Embryonic facial prominence (tissue), 1 donor: Measurements from ENCODE around the gene QRICH2.
"Not testable (repeated sequence)": the region's sequence is repeated elsewhere in the genome, so short reads cannot be mapped to it uniquely, and the experiment has no call there.

Experiments used
- DNase-seq: peaks from one replicate; pipeline ENCODE4 v3.0.0-alpha.2; 2016; ENCODE audit errors: extremely low spot score

QRICH2 gene, protein sequence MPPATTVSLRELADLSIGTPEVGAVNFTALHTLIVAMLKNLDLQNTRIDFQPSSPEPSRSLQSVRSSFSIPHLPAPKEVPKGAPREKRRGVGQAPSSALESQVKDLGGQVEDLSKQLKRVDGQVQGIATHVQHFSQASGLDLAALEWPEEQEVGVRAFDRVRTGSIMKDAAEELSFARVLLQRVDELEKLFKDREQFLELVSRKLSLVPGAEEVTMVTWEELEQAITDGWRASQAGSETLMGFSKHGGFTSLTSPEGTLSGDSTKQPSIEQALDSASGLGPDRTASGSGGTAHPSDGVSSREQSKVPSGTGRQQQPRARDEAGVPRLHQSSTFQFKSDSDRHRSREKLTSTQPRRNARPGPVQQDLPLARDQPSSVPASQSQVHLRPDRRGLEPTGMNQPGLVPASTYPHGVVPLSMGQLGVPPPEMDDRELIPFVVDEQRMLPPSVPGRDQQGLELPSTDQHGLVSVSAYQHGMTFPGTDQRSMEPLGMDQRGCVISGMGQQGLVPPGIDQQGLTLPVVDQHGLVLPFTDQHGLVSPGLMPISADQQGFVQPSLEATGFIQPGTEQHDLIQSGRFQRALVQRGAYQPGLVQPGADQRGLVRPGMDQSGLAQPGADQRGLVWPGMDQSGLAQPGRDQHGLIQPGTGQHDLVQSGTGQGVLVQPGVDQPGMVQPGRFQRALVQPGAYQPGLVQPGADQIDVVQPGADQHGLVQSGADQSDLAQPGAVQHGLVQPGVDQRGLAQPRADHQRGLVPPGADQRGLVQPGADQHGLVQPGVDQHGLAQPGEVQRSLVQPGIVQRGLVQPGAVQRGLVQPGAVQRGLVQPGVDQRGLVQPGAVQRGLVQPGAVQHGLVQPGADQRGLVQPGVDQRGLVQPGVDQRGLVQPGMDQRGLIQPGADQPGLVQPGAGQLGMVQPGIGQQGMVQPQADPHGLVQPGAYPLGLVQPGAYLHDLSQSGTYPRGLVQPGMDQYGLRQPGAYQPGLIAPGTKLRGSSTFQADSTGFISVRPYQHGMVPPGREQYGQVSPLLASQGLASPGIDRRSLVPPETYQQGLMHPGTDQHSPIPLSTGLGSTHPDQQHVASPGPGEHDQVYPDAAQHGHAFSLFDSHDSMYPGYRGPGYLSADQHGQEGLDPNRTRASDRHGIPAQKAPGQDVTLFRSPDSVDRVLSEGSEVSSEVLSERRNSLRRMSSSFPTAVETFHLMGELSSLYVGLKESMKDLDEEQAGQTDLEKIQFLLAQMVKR (N-terminal part only)

DNA sequence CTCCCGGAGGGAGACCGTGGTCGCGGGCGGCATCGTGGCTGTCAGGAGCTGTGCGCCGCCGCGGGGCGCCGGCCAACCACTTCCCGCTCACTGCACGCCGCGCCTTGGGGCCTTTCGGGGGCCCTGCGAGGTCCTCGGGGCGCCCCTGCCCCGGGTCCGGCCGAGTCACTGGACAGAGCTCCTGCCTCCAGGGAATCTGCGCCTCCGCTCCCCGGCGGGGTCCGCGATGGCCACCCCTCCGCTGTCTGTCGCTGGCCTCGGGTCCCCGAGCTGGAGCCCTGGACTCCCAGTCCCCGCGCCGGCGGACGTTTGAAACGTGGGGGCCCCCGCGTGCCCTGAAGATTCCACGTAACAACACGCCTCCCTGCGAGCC is at the start of gene QRICH2:
Gene QRICH2 (minus strand): TSS at position 311 of the 373 bp plus-strand sequence. CDS start 278 bp downstream, at position 33.
- no peak for DNase-seq

DNA sequence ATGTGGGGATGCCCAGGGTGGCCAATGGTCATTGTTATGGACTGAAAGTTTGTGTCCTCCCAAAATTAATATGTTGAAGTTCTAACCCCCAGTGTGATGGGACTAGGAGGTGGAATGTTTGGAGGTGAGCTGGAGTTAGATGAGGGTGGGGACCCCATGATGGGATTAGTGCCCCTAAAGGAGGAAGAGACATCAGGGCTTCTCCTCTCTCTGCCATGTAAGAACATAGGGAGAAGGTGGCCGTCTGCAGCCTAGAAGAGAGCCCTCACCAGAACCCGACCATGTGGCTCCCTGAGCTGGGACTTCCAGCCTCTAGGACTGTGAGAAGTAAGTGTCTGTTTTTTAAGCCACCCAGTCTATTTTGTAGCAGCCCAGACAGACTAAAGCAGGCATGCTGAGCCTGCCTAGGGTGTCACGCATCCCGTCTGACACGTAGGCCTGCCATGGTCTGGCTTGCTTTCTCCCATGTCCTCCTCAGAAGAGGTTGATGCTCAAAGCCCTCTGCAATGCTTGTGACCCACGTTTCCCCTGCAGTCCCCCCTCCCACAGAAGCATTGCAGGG is 49.6 kb upstream of the QRICH2 start:
- no peak for DNase-seq

DNA sequence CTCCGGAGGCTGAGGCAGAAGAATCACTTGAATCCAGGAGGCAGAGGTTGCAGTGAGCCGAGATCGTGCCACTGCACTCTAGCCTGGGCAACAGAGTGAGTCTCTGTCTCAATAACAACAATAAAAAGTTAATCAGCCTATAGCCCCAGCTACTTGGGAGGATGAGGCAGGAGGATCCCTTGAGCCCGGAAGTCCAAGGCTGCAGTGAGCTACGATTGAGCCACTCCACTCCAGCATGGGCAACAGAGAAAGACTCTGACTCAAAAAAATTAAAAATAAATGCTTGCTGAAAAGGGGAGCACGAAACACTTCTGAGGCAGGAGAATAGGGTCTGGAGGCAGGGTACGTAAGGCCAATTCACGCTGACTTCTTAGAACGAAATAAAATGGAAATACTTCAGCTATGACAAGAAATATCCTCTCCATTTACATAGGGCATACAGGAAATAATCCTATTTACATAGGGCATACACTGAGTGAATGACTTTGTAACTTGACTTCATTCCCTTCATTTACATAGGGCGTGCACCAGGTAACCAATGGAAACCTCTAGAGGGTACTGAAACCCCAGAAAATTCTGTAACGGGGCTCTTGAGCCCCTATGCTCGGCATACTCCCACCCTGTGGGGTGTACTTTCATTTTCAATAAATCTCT is 48.9 kb upstream of the QRICH2 start:
- no peak for DNase-seq

DNA sequence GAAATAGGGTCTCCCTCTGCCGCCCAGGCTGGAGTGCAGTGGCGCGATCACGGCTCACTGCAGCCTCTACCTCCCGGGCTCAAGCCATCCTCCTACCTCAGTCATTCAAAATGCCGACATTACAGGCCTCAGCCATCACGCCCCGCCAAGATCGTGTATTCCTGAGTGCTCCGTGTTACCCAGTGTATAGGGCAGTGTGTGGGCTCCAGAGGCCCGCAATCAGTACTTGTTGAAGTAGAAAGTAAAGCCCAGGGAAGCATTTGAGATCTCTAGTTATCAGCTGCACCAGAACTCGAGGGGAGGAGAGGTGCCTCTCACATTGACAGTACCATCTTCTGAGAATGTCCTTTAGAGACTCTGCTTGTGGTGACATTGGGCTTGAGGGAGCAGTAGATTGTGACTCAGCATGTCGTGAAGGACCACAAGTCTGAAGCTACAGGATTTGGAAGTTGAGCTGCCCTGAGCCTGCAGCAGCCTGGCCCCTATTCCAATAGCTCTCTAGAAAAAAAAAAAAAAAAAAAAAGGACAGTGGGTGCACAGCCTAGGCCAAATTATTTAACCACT is 46.8 kb upstream of the QRICH2 start:
- no peak for DNase-seq

DNA sequence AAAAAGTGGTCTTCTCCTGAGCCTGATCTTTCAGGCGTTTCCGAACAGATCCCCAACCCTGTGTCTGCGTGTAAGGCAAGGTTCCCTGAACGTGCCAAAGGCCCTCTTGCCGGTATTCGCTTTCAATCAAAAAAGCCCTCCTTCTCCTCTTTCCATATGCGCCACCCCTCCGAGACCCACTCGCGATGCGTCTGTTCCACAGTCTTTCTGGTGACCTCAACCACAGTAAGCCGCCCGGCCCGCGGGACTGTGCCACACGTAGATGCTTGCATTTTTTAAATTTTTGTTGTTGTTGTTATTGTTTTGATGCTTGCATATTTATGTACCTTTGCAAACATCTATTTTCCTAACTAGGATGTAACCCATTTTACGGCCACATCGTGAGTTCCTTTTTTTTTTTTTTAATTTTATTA is 46.2 kb upstream of the QRICH2 start:
- no peak for DNase-seq

DNA sequence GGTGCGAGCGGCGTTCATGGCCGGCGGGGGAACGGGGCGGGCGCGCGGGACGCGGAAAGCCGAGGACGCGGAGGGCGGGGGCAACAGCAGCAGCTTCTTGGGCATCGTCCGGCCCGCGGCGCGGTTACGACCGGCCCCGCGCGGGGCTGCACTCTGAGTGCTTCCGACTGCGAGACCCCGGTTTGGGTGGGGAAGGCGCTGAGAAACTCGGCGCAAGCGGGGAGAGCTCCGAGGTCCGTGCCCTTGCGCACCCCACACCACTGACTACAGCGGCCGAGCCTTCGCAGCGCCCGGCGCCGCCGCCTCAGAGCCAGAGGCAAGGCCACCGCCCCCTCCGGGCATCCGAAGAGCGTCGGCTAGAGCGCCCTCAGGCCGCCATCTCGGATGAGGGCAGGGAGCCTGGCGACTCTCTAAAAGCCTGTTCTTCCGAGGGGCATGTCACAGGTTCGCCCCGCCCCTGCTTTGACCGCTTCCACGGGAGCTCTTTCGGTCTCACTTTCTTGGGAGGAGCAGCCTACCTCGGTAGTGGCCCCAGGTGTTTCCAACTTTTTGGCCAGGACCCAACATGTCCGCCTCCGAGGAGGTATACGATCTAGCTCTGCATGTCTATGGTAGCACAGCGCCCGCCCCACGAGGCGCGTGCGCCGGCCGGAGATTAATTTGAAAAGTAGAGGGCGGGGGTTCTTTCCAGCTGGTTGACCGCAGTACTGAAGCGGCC is 45.7 kb upstream of the QRICH2 start, which contains the start of gene PRPSAP1:
Gene PRPSAP1 (minus strand): TSS at position 318 of the 718 bp plus-strand sequence. CDS start 213 bp downstream, at position 105.
- peak; percentile 79 for DNase-seq

DNA sequence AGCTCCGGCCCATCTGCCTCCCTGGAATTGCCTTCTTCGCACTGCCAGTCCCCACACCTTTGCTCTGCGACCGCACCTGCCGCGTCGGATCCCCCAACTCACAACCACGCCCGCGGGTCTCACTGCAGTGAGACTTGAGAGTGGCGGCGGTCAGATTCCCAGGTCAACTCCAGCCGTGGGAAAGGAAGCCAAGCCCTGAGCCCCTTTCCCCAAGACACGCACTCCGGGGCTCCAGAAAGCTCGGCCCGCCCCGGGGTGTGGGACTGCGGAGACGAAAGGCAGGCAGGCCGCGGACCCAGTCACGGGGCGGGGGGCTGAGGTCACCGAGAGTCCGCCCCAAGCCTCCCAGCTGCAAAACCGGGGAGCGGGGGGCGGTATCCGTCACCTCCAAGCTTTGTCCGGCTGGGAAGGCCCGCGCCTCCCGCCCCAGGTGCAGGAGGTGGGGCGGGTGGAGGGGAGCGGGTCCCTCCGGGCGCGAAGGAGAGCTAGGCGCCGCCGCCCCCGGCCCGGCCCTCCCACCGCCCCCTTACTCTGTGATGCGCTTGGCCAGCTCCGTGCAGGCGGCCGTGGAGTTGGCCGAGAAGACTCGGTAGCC is 45.0 kb upstream of the QRICH2 start:
- DNase-seq = no peak

DNA sequence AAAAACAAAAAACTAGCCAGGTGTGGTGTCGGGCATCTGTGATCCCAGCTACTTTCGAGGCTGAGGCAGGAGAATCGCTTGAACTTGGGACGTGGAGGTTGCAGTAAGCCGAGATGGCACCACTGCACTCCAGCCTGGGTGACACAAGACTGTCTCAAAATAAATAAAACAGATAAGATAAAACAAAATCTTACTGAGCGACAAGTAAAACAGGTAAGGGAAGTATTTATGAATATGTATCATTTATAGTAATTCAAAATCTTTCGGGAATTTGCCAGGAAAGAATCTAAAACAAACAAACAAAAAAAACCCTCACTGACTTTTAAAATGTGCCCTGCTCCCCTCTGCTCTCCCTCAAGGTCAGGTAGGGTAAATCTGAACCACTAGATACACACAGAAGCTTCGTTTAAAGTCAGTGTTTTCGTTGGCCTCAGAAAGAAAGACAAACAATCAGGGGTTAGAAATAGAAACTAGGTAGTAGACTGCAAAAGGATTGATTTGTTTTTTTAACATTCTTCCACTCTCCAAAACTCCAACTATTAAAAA is 43.5 kb upstream of the QRICH2 start:
- no peak for DNase-seq

DNA sequence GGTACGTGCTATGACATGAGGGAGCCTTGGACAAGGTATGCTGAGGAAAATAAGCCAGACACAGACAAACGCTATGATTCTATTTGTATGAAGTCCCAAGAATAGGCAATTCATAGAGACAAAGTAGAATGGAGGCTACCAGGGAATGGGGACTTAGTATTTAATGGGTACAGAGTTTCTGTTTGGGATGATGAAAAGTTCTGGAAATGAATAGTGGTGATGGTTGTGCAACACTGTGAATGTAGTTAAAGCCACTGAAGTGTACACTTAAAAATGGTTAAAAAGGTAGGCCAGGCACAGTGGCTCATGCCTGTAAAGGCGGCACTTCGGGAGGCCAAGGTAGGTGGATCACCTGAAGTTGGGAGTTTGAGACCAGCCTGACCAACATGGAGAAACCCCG is 42.4 kb upstream of the QRICH2 start:
- DNase-seq = no peak

DNA sequence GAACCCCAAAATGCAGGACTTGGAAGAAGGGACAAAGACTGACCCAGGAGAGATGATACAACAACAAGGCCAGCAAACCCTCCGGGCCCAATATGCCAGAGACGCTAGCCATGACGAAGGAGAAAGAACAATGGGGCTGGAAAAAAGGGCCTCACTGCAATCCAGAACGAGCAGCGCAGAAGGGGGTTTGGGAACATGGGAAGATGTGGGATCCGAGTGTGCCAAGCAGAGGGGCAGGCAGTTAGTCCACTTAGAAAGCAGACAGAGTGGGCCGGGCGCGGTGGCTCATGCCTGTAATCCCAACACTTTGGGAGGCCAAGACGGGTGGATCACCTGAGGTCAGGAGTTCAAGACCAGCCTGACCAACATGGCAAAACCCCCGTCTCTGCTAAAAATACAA is 38.9 kb upstream of the QRICH2 start:
- DNase-seq = not testable (repeated sequence)

DNA sequence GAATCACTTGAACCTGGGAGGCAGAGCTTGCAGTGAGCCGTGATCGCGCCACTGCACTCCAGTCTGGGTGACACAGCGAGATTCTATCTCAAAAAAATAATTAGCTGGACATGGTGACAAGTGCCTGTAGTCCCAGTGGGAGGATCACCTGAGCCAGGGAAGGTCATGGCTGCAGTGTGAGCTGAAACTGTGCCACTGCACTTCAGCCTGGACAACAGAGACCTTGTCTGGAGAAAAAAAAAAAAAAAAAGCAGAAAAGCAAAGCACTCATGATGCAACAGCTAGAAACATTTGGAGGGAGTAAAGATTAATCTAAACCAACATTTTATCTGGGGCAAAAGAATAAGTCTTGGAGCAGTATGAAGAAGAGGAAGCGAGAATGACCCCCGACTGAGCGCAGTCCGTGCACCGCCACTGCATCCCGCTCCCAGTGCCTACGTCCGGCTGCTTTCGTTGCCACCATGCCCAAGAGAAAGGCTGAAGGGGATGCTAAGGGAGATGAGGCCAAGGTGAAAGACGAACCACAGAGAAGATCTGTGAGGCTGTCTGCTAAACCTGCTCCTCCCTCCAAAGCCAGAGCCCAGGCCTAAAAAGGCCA is 37.4 kb upstream of the QRICH2 start:
- DNase-seq = no peak

DNA sequence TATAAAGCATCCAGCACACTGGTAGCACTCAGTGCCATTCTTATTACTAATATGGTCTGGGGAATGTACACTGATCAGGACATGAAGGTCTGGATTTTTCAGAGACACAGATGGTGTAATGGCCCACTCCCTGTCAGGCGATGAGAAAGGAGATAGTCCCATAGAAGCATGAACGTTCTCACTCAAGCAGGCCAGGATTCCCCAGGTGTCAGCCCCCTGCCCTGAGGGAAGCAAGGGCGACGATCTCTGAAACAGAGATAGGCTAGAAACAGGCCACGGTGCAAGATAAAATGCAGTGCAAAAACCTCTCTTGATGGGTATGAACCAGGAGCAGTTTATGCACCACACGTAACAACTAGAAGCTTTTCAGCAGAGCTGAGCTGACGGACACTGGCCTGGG is 35.0 kb upstream of the QRICH2 start:
- DNase-seq = no peak

DNA sequence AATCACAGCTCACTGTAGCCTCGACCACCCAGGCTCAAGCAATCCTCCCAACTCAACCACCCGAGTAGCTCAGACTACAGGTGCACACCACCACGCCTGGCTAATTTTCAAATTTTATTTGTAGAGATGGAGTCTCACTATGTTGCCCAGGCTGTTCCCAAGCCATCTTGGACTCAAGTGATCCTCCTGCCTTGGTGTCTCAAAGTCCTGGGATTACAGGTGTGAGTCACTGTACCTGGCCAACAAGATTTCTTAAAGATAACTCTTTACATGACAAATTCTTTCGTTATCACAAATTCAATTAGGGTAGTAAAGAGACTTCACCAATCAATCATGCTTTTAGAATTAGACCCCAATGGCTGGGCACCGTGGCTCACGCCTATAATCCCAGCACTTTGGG is 33.2 kb upstream of the QRICH2 start:
- no peak for DNase-seq

DNA sequence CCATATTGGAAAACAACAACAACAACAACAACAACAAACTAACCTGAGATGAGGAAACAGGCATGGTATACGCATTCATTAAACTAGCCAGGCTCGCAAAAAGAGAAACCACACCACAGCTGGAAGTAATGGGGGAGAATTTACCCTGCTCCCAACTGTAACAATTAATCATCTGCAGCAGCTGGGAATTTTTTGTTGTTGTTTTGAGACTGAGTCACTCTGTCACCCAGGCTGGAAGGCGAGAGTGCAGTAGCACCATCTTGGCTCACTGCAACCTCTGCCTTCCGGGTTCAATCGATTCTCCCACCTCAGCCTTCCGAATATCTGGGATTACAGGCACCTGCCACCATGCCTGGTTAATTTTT is 29.3 kb upstream of the QRICH2 start:
- no peak for DNase-seq

DNA sequence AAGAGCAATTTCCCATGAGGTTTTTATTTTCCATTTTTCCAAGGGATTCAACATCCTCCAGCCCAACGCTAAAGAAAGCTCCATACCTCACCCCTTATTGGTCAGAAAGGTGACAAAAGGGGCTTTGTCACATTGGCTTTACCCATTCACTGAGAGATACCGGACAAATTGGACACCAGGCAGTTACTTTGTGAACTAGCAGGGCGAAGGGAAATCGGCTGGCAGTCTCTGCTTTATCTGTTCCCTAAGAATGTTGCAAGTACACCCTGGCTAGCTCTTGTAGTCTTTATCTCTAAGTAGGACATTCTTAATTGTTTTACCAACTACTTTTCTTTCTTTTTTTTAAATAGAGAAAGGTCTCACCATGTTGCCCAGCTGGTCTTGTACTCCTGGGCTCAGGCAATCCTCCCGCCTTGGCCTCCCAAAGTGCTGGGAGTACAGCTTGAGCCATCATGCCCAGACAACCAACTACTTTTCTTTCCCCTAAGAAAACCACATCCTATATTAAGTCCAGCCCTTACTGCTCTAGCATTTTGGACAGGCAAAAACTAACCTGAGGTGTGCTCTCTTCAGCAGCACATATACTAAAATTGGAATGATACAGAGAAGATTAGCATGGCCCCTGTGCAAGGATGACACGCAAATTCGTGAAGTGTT is 28.8 kb upstream of the QRICH2 start:
- no peak for DNase-seq

DNA sequence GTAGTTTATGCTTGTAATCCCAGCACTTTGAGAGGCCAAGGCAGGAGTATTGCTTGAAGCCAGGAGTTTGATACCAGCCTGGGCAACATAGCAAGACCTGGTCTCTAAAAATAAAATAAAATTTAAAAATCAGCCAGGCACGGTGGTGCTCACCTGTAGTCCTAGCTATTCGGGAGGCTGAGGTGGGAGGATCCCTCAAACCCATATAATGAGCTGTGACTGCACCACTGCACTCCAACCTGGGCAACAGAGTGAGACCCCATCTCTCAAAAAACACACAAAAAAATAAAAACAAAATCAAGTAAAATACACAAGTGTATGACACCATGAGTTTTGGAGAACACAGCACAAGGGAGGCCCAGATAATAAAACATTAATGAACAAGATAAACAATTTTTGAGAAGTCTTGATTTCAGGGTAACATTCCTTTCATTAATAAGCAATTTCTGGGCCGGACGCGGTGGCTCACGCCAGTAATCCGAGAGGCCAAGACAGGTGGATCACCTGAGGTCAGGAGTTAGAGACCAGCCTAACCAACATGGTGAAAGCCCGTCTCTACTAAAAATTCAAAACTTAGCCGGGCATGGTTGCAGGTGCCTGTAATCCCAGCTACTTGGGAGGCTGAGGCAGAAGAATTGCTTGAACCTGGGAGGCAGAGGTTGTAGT is 27.8 kb upstream of the QRICH2 start:
- no peak for DNase-seq

DNA sequence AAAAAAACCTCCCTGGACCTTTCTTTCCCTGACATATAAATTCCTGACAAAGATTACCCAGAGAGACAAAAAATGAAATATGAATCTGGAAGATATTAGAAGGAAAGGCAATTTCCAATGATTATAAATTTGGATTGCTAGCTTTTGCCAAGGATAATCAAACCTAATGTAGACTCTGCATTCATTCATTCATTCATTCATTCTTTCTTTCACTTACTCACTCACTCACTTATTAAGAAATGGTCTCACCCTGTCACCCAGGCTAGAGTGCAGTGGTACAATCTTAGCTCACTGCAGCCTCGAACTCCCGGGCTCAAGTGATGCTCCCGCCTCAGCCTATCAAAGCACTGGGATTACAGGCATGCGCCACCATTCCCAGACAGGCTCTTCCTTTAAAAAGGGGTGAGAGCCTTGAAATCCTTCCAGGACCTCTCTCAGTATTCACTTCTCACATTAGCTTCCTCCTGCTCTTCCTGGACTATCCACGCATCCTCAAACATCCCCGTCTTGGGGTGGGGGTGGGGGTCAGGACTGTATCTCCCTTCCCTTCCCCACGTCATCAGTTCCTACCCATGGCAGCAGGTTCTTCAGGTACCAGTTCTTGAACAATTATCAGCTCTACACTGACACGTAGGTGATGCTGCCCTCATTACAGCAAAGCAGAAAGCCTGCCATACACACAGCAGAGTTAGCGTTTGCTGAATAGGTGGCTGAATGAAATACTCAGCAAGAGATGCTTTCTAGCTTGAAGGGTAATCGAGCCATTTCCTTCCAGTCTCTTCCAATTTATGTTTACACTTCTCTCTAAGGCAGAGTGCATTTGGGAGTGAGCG is 25.8 kb upstream of the QRICH2 start:
- no peak for DNase-seq
